Testis (tissue), 2 donors: Measurements from ENCODE around the gene CPLX4.

Source experiments
- CTCF ChIP-seq, 3 experiments: fragments of 450-650 bp in 2 of 3; fragments of 200-600 bp in 1 of 3; sonication (generic) in 1 of 3; IDR thresholded peaks; one replicate each; pipeline ENCODE4 v1.5.1; 2016 to 2019; ENCODE audit warnings: antibody characterized with exemption in 3 of 3, mild to moderate bottlenecking in 2 of 3, moderate library complexity in 1 of 3
- POLR2A ChIP-seq: fragments of 450-650 bp; IDR thresholded peaks from one replicate; pipeline ENCODE4 v1.6.1; 2017; ENCODE audit warnings: antibody characterized with exemption, mild to moderate bottlenecking, moderate library complexity

GRCh38 chr18:59264121-59264571, 54.3 kb downstream of the CPLX4 start:
- TF ChIP-seq CTCF (IDR thresholded peaks at IDR 0.05) (no peak), POLR2A (no peak)
